PC-3 (cell line): ENCODE results near the gene ARL16. TPM values are rescaled to one million over a fixed set of nuclear protein-coding genes. Genes with fewer than 3 reads are reported as not detected.

ENCODE experiments used
- ATAC-seq: fragments of 200-7000 bp; cut with Tn5 transposase; 2 replicates; pipeline ENCODE4 v1.9.1; 2020; ENCODE audit warnings: mild to moderate bottlenecking, moderate library complexity
- BruUV-seq: library from RNA; stranded (reverse); fragments of 400-500 nt; replicated peaks from 2 replicates; lab custom pipeline; 2021; lab: Mats Ljungman, UMichigan
- CTCF ChIA-PET: fragments of 300-600 bp; sonication (Branson Sonifier 250); formaldehyde crosslinking; loops from one replicate; lab custom pipeline; 2022; ENCODE audit warnings: antibody characterized with exemption; lab: Charles Lee
- POLR2A ChIA-PET: fragments of 300-600 bp; sonication (Branson Sonifier 250); formaldehyde crosslinking; loops from one replicate; lab custom pipeline; 2022; ENCODE audit warnings: antibody characterized with exemption; ENCODE audit not compliant: unreplicated experiment; lab: Charles Lee
- DNase-seq: peaks from one replicate; pipeline ENCODE4 v3.0.0-alpha.2; 2015
- H2AFZ ChIP-seq: fragments of 300-600 bp; sonication (generic); 2 replicates; pipeline ENCODE4 v1.6.0; 2016; ENCODE audit warnings: antibody characterized with exemption, low read length
- H3F3A ChIP-seq: fragments of 300-600 bp; sonication (generic); one replicate; pipeline ENCODE4 v1.6.0; 2017; ENCODE audit warnings: antibody characterized with exemption, low read length, control low read depth, mild to moderate bottlenecking; ENCODE audit not compliant: unreplicated experiment
- H3K27ac ChIP-seq: fragments of 300-600 bp; sonication (generic); 2 replicates; pipeline ENCODE4 v1.5.1; 2016; ENCODE audit warnings: mild to moderate bottlenecking, low read length
- H3K27me3 ChIP-seq: fragments of 300-600 bp; sonication (generic); 2 replicates; pipeline ENCODE4 v1.6.1; 2016; ENCODE audit warnings: low read length, mixed read lengths
- H3K36me3 ChIP-seq: fragments of 300-600 bp; sonication (generic); 2 replicates; pipeline ENCODE4 v1.6.1; 2016; ENCODE audit warnings: low read depth, mixed run types, low read length, mixed read lengths
- H3K4me1 ChIP-seq: fragments of 300-600 bp; sonication (generic); 2 replicates; pipeline ENCODE4 v1.5.1; 2016; ENCODE audit warnings: low read length; ENCODE audit not compliant: insufficient read depth
- H3K4me2 ChIP-seq: fragments of 300-600 bp; sonication (generic); 2 replicates; pipeline ENCODE4 v1.6.0; 2016; ENCODE audit warnings: low read length
- H3K4me3 ChIP-seq: fragments of 300-600 bp; sonication (generic); 2 replicates; pipeline ENCODE4 v1.5.1; 2016; ENCODE audit warnings: mild to moderate bottlenecking, low read length, mixed read lengths
- H3K79me2 ChIP-seq: fragments of 300-600 bp; sonication (generic); 2 replicates; pipeline ENCODE4 v1.6.1; 2017; ENCODE audit warnings: low read length, mixed read lengths
- H3K9ac ChIP-seq: fragments of 300-600 bp; sonication (generic); 2 replicates; pipeline ENCODE4 v1.6.0; 2016; ENCODE audit warnings: mild to moderate bottlenecking, low read length
- H3K9me2 ChIP-seq: fragments of 300-600 bp; sonication (generic); replicated peaks from 2 replicates; pipeline ENCODE4 v1.6.1; 2016; ENCODE audit warnings: mixed run types, low read length, mixed read lengths
- H3K9me3 ChIP-seq: fragments of 300-600 bp; sonication (generic); 2 replicates; pipeline ENCODE4 v1.6.1; 2016; ENCODE audit warnings: low read length, mixed read lengths
- H4K20me1 ChIP-seq: fragments of 300-600 bp; sonication (generic); 2 replicates; pipeline ENCODE4 v1.6.1; 2016; ENCODE audit warnings: low read length, mixed read lengths
- EZH2 ChIP-seq: fragments of 300-600 bp; sonication (generic); IDR thresholded peaks from one replicate; pipeline ENCODE4 v1.6.1; 2017; ENCODE audit warnings: antibody characterized with exemption, mild to moderate bottlenecking, low read length; ENCODE audit not compliant: unreplicated experiment
- EZH2phosphoT487 ChIP-seq: fragments of 300-600 bp; sonication (generic); IDR thresholded peaks from 2 replicates; pipeline ENCODE4 v1.6.1; 2018; ENCODE audit warnings: mild to moderate bottlenecking, antibody characterized with exemption, low read length, borderline replicate concordance
- intact Hi-C: fragments of 100-400 bp; cut with micrococcal nuclease; formaldehyde crosslinking; loops from 2 replicates; pipeline ENCODE4 v1.9.0; 2023
- total RNA-seq: library from RNA; depleted of rRNA; stranded (reverse); fragments of >200 nt; gene quantifications from 2 replicates; pipeline ENCODE4 v1.2.3, GENCODE V29; 2014
- TF ChIP-seq, protein P1 (sequence below): fragments of 300-600 bp; sonication (generic); conservative IDR thresholded peaks from 2 replicates; pipeline ENCODE4 v1.5.1; 2017; ENCODE audit warnings: antibody characterized with exemption, low read depth, mild to moderate bottlenecking, low read length

Gene ARL16
- total RNA-seq, 1 experiment from 2014 or later = 68.8 TPM

DNA sequence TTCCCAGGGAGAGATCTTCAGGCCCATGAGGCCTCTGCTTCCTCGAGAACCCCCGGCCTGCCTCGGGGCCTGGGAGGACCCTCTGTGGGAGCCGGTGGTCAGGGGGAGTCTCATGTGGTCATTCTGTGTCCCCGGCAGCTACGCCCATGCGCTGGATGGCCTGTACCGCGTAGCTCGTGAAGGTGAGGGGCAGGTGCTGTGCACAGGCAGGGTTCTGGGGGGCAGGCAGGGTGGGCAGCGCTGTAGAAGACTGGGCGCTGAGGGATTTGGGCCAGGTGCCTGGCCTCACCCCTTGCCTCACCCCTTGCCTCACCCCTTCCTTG is 33.0 kb upstream of the ARL16 start:
- ChIA-PET POLR2A (no interaction called here), CTCF (no interaction called here)
- Histone ChIP-seq H3K9me2 (no peaks in the 10 kb centered on the region), H4K20me1 (no peaks in the 10 kb centered on the region), H2AFZ (no peak overlapping the region), H3K9me3 (no peaks in the 10 kb centered on the region), H3K4me1 (peaks cover 24% of the 10 kb centered on the region), H3K27me3 (no peaks in the 10 kb centered on the region), H3K9ac (no peak overlapping the region), H3K4me3 (no peak overlapping the region), H3K79me2 (peaks cover 33% of the 10 kb centered on the region), H3K27ac (no peak overlapping the region), H3K4me2 (no peak overlapping the region), H3K36me3 (peaks cover 6% of the 10 kb centered on the region; the same call in 1 of the 2 replicates), H3F3A (no peaks in the 10 kb centered on the region)
- BruUV-seq = no TSS peak
- TF ChIP-seq EZH2phosphoT487 (no peak), EZH2 (no peak)
- TF ChIP-seq, protein P1, sequence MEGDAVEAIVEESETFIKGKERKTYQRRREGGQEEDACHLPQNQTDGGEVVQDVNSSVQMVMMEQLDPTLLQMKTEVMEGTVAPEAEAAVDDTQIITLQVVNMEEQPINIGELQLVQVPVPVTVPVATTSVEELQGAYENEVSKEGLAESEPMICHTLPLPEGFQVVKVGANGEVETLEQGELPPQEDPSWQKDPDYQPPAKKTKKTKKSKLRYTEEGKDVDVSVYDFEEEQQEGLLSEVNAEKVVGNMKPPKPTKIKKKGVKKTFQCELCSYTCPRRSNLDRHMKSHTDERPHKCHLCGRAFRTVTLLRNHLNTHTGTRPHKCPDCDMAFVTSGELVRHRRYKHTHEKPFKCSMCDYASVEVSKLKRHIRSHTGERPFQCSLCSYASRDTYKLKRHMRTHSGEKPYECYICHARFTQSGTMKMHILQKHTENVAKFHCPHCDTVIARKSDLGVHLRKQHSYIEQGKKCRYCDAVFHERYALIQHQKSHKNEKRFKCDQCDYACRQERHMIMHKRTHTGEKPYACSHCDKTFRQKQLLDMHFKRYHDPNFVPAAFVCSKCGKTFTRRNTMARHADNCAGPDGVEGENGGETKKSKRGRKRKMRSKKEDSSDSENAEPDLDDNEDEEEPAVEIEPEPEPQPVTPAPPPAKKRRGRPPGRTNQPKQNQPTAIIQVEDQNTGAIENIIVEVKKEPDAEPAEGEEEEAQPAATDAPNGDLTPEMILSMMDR = no peak
- ATAC-seq (no peak), DNase-seq (no peak)
- intact Hi-C loops = no loop called here

DNA sequence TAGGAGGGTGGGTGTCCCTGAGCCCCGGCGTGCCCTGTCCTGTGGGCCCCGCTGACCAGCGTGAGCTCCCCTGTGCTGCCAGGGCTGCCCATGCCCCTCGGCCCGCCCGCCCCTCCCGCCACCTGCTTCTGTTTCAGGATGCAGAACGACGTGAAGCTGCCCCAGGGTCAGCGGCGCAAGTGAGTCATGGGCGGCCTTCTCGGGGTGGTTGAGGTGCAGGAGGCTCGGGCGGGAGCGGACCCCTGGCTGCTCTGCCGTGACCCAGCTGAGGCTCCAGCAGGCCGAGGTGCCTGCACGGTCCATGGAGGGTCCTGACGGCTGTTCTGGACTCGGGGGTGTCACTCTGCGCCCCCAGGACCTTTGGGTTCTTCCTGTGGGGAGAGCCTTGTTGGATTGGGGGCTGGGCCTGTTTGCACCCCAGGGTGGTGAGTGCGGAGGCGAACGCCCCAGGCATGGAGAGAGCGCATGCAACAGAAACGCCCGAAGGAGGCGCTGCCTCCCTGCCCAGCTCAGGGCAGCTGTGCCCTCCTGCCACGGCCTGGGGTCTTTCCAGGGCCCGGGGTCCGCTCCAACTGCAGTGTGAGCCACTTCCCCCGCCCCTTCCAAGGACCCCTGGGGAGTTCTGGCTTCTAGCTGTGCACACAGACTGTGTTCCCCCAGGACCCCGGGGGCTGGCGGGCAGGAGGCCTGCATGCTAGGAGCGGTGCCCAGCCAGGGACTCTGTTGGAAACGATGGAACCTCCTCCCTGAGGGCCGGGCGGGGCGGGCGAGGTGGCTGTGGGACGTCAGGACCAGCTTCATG is 32.5 kb upstream of the ARL16 start:
- POLR2A ChIA-PET = no interaction called here
- no peaks in the 10 kb centered on the region for H4K20me1 ChIP-seq
- intact Hi-C loops = no loop called here

More for the DNA sequence above, 32.5 kb upstream of the ARL16 start:
- Histone ChIP-seq H3F3A (peaks cover 4% of the 10 kb centered on the region), H3K9ac (no peak overlapping the region), H2AFZ (no peak overlapping the region), H3K4me1 (peaks cover 24% of the 10 kb centered on the region), H3K4me2 (no peak overlapping the region), H3K4me3 (no peak overlapping the region), H3K27ac (no peak overlapping the region), H3K27me3 (no peaks in the 10 kb centered on the region), H3K79me2 (peaks cover 33% of the 10 kb centered on the region), H3K36me3 (peaks cover 6% of the 10 kb centered on the region; the same call in 1 of the 2 replicates), H3K9me2 (no peaks in the 10 kb centered on the region), H3K9me3 (no peaks in the 10 kb centered on the region)
- TF ChIP-seq EZH2 (no peak), EZH2phosphoT487 (no peak)
- TF ChIP-seq, protein P1 = no peak
- BruUV-seq = no TSS peak
- DNase-seq (no peak), ATAC-seq (no peak)
- CTCF ChIA-PET = no interaction called here
